ENCODE measurements around the gene MYL6B. TPM values are rescaled to one million over a fixed set of nuclear protein-coding genes. Genes with fewer than 3 reads are reported as not detected.

The MYL6B gene
- total and polyA plus RNA-seq, 2 experiments from 2014 or later: 96.9 to 164 TPM

DNA sequence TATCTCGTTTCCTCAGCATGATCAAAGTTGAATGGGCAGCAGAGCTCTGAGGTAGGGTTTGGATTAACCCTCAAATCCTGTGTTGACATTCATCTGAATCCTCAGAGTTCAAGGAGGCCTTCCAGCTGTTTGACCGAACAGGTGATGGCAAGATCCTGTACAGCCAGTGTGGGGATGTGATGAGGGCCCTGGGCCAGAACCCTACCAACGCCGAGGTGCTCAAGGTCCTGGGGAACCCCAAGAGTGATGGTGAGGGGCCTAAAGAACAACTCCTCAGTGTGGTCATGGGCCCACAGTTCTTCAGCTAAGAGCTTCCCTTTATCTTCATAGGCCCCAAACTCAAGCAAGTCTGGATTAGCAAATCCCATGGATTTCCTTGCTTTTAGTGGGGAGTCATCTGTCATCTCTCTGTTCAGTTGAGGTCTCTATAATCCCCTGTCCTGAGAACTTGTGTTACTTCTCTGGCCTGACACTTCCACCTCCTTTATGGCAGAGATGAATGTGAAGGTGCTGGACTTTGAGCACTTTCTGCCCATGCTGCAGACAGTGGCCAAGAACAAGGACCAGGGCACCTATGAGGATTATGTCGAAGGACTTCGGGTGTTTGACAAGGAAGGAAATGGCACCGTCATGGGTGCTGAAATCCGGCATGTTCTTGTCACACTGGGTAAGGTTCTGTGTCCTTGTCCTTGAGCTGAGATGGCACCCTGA lies 7.2 kb downstream of the MYL6B start:
- Histone ChIP-seq H3K4me1 (ENCODE audit: insufficient read depth) (peaks cover 47% of the 10 kb centered on the region), H3K9me2 (ENCODE audit: insufficient read depth) (no peaks in the 10 kb centered on the region), H4K20me1 (replicated peaks; ENCODE audit: insufficient read depth) (peaks cover 17% of the 10 kb centered on the region), H2AFZ (no peak overlapping the region), H3K4me3 (peak overlapping the region; percentile 84), H3F3A (replicated peaks; ENCODE audit: low read depth) (peaks cover 52% of the 10 kb centered on the region), H3K36me3 (ENCODE audit: insufficient read depth) (peaks cover 40% of the 10 kb centered on the region), H3K27me3 (ENCODE audit: insufficient read depth) (no peaks in the 10 kb centered on the region), H3K27ac (ENCODE audit: low read depth) (peak overlapping the region; percentile 98), H3K4me2 (peak overlapping the region; percentile 91), H3K79me2 (replicated peaks; ENCODE audit: insufficient read depth) (peaks cover 31% of the 10 kb centered on the region)
- peaks cover 62% of the 10 kb centered on the region for H3K4me1 Mint-ChIP-seq
- peaks cover 82% of the 10 kb centered on the region for H3K36me3 Mint-ChIP-seq (ENCODE audit: low read depth)
- H3K9me3 Mint-ChIP-seq: no peaks in the 10 kb centered on the region; the same call in none of the 3 replicates
- ATAC-seq: no peak
- H3K27me3 Mint-ChIP-seq (ENCODE audit: insufficient read depth, low read depth, poor library complexity): peaks cover 54% of the 10 kb centered on the region
- peak overlapping the region; percentile 92 for H3K4me3 Mint-ChIP-seq
- H3K27ac Mint-ChIP-seq: peak overlapping the region; percentile 99
- no peak for DNase-seq (ENCODE audit: low spot score)
- TF ChIP-seq NANOG (IDR thresholded peaks at IDR 0.05; ENCODE audit: borderline replicate concordance) (no peak), CREB1 (CRISPR knock-in tag; IDR thresholded peaks at IDR 0.05; ENCODE audit: low read depth) (no peak), EZH2phosphoT487 (IDR thresholded peaks at IDR 0.05; ENCODE audit: unreplicated experiment) (no peak)
- TF ChIP-seq, protein P1, sequence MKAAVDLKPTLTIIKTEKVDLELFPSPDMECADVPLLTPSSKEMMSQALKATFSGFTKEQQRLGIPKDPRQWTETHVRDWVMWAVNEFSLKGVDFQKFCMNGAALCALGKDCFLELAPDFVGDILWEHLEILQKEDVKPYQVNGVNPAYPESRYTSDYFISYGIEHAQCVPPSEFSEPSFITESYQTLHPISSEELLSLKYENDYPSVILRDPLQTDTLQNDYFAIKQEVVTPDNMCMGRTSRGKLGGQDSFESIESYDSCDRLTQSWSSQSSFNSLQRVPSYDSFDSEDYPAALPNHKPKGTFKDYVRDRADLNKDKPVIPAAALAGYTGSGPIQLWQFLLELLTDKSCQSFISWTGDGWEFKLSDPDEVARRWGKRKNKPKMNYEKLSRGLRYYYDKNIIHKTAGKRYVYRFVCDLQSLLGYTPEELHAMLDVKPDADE (IDR thresholded peaks at IDR 0.05): no peak
- TF ChIP-seq, protein P2, sequence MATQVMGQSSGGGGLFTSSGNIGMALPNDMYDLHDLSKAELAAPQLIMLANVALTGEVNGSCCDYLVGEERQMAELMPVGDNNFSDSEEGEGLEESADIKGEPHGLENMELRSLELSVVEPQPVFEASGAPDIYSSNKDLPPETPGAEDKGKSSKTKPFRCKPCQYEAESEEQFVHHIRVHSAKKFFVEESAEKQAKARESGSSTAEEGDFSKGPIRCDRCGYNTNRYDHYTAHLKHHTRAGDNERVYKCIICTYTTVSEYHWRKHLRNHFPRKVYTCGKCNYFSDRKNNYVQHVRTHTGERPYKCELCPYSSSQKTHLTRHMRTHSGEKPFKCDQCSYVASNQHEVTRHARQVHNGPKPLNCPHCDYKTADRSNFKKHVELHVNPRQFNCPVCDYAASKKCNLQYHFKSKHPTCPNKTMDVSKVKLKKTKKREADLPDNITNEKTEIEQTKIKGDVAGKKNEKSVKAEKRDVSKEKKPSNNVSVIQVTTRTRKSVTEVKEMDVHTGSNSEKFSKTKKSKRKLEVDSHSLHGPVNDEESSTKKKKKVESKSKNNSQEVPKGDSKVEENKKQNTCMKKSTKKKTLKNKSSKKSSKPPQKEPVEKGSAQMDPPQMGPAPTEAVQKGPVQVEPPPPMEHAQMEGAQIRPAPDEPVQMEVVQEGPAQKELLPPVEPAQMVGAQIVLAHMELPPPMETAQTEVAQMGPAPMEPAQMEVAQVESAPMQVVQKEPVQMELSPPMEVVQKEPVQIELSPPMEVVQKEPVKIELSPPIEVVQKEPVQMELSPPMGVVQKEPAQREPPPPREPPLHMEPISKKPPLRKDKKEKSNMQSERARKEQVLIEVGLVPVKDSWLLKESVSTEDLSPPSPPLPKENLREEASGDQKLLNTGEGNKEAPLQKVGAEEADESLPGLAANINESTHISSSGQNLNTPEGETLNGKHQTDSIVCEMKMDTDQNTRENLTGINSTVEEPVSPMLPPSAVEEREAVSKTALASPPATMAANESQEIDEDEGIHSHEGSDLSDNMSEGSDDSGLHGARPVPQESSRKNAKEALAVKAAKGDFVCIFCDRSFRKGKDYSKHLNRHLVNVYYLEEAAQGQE (IDR thresholded peaks at IDR 0.05; ENCODE audit: unreplicated experiment): no peak

DNA sequence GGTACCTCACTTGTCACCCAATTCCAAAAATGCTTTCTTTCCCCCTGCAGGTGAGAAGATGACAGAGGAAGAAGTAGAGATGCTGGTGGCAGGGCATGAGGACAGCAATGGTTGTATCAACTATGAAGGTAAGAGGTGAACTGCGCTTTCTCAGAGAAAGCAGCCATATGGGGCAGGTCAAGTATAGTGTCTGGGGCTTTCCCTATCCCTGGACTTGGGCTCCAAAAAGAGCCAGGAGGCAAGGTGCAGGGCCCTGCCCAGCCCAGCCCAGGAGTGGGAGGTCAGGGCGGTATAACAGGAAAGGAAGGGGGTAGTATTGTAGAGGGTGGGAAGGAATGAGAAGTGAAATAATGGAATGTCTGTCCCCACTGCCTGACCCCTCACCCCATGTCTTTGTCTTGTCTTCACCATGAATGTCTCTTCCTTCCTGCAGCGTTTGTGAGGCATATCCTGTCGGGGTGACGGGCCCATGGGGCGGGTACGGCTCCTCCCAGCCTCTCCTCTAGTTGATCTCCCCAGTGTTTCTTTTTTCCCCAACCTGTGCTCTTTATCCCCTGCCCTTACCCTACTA lies 7.9 kb downstream of the MYL6B start:
- Histone ChIP-seq H3K9me2 (ENCODE audit: insufficient read depth) (no peaks in the 10 kb centered on the region), H2AFZ (no peak overlapping the region), H3F3A (replicated peaks; ENCODE audit: low read depth) (peaks cover 59% of the 10 kb centered on the region), H3K27me3 (ENCODE audit: insufficient read depth) (no peaks in the 10 kb centered on the region), H3K4me3 (peak overlapping the region; percentile 84), H3K4me2 (peak overlapping the region; percentile 91), H3K79me2 (replicated peaks; ENCODE audit: insufficient read depth) (peaks cover 31% of the 10 kb centered on the region), H3K36me3 (ENCODE audit: insufficient read depth) (peaks cover 46% of the 10 kb centered on the region), H4K20me1 (replicated peaks; ENCODE audit: insufficient read depth) (peaks cover 21% of the 10 kb centered on the region), H3K4me1 (ENCODE audit: insufficient read depth) (peaks cover 47% of the 10 kb centered on the region), H3K27ac (ENCODE audit: low read depth) (peak overlapping the region; percentile 98)
- peak; percentile 59 for DNase-seq (ENCODE audit: low spot score)
- Mint-ChIP-seq H3K4me1 (peaks cover 60% of the 10 kb centered on the region), H3K27me3 (ENCODE audit: insufficient read depth, low read depth, poor library complexity) (peaks cover 51% of the 10 kb centered on the region), H3K4me3 (peak overlapping the region; percentile 92), H3K36me3 (ENCODE audit: low read depth) (peaks cover 82% of the 10 kb centered on the region), H3K9me3 (no peaks in the 10 kb centered on the region; the same call in none of the 3 replicates), H3K27ac (peak overlapping the region; percentile 74)
- no peak for ATAC-seq
- TF ChIP-seq ZNF331 (CRISPR knock-in tag; IDR thresholded peaks at IDR 0.05; ENCODE audit: low read depth) (no peak), CREB1 (CRISPR knock-in tag; IDR thresholded peaks at IDR 0.05; ENCODE audit: low read depth) (no peak), NANOG (IDR thresholded peaks at IDR 0.05; ENCODE audit: borderline replicate concordance) (no peak), EZH2 (IDR thresholded peaks at IDR 0.05; ENCODE audit: low read depth, unreplicated experiment) (no peak), JUNB (IDR thresholded peaks at IDR 0.05; ENCODE audit: unreplicated experiment) (no peak), STAT1 (IDR thresholded peaks at IDR 0.05; ENCODE audit: unreplicated experiment) (no peak)
- TF ChIP-seq, protein P3, sequence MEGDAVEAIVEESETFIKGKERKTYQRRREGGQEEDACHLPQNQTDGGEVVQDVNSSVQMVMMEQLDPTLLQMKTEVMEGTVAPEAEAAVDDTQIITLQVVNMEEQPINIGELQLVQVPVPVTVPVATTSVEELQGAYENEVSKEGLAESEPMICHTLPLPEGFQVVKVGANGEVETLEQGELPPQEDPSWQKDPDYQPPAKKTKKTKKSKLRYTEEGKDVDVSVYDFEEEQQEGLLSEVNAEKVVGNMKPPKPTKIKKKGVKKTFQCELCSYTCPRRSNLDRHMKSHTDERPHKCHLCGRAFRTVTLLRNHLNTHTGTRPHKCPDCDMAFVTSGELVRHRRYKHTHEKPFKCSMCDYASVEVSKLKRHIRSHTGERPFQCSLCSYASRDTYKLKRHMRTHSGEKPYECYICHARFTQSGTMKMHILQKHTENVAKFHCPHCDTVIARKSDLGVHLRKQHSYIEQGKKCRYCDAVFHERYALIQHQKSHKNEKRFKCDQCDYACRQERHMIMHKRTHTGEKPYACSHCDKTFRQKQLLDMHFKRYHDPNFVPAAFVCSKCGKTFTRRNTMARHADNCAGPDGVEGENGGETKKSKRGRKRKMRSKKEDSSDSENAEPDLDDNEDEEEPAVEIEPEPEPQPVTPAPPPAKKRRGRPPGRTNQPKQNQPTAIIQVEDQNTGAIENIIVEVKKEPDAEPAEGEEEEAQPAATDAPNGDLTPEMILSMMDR (conservative IDR thresholded peaks at IDR 0.05; ENCODE audit: low read depth in 2 of 2): no peak

All from GM23338 (cell line).